ENCODE data around the gene RBM12. TPM values are rescaled to one million over a fixed set of nuclear protein-coding genes. Genes with fewer than 3 reads are reported as not detected.

The RBM12 gene
- total RNA-seq, 1 donor from 2014 or later, result 148 TPM

DNA sequence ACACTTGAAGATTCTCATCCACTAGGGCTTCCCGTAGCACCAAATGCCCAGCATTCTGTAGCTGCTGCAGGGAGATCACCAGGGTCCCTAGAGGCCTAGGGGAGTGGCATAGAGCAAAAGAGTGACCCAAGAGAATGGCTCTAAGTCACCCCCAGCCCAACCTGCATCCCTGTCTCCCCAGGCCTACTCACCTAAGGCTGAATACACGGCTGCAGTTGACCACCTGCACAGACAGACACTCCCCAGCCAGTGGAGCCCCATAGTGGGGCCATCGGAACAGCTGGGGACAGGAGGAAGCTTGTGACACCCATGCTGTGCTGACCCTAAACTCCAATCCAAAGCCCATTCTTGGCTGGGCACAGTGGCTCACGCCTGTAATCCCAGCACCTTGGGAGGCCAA is 58.6 kb downstream of the RBM12 start:
- Mint-ChIP-seq H3K9me3 (no peaks in the 10 kb centered on the region), H3K4me3 (ENCODE audit: low read depth) (no peak overlapping the region), H3K36me3 (ENCODE audit: low read depth) (no peaks in the 10 kb centered on the region), H3K4me1 (ENCODE audit: low read depth) (peaks cover 6% of the 10 kb centered on the region), H3K27ac (no peak overlapping the region), H3K27me3 (ENCODE audit: low read depth) (peaks cover 18% of the 10 kb centered on the region)
- no peak for DNase-seq (ENCODE audit: low spot score)
- intact Hi-C loops (cut with micrococcal nuclease), result no loop called here

GRCh38 chr20:35604449-35604747 is 60.3 kb downstream of the RBM12 start:
- Mint-ChIP-seq H3K9me3 (no peaks in the 10 kb centered on the region), H3K27me3 (ENCODE audit: low read depth) (peaks cover 29% of the 10 kb centered on the region), H3K4me1 (ENCODE audit: low read depth) (peaks cover 10% of the 10 kb centered on the region), H3K27ac (no peak overlapping the region), H3K36me3 (ENCODE audit: low read depth) (no peaks in the 10 kb centered on the region), H3K4me3 (ENCODE audit: low read depth) (no peak overlapping the region)
- DNase-seq (ENCODE audit: low spot score), result no peak
- intact Hi-C loops (cut with micrococcal nuclease), result loop anchor here (5.0 kb wide), 2 partner anchors 93 to 348 kb away; partner anchors contain the start of genes NFS1, ROMO1 and SCAND1

DNA sequence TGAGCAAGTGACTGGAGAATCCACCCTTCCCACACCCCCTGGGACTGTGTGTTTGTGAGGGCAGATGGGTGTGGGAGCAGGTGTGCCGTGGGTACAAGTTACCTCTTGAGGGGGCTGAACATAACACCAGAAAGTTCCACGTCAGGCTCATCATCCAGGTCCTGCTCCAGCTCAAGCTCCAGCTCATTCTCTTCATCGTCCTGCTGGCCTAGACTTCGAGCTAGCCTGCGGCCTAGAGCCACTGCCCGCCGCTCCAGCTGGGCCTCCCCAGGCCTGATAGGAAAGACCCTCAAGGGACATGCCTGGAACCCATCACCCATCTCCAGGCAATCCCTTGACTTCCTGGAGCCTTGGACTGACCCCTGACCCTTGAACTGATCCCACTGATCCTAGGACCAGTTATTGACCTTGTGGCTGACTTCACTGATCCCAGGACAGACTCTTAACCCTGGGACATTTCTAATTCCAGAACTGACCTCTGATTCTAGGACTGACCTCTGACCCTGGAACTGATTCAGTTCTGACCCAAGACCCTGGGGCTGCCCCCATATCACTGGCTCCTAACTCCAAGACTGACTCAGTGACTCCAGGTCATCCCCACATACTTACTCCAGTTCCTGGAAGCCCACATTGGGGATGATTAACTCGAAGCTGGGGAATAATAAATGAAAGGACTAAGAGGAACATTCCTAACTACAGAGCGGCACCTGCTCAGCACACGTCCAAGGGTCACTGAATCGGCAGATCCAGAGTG is 60.8 kb downstream of the RBM12 start:
- H3K4me3 Mint-ChIP-seq (ENCODE audit: low read depth), result no peak overlapping the region
- H3K9me3 Mint-ChIP-seq, result no peaks in the 10 kb centered on the region
- peaks cover 32% of the 10 kb centered on the region for H3K27me3 Mint-ChIP-seq (ENCODE audit: low read depth)
- no peak overlapping the region for H3K27ac Mint-ChIP-seq
- DNase-seq (ENCODE audit: low spot score), result no peak
- peaks cover 10% of the 10 kb centered on the region for H3K4me1 Mint-ChIP-seq (ENCODE audit: low read depth)
- H3K36me3 Mint-ChIP-seq (ENCODE audit: low read depth), result no peaks in the 10 kb centered on the region
- intact Hi-C loops (cut with micrococcal nuclease), result loop anchor here (5.0 kb wide), 2 partner anchors 93 to 348 kb away; partner anchors contain the start of genes NFS1, ROMO1 and SCAND1

- no peaks in the 10 kb centered on the region for H3K9me3 Mint-ChIP-seq
- peak overlapping the region; percentile 27 for H3K4me3 Mint-ChIP-seq (ENCODE audit: low read depth)
- no peaks in the 10 kb centered on the region for H3K36me3 Mint-ChIP-seq (ENCODE audit: low read depth)
- DNase-seq (ENCODE audit: low spot score), result no peak
- peaks cover 10% of the 10 kb centered on the region for H3K4me1 Mint-ChIP-seq (ENCODE audit: low read depth)
- intact Hi-C loops (cut with micrococcal nuclease), result loop anchor here (5.0 kb wide), 2 partner anchors 94 to 349 kb away; partner anchors contain the start of genes NFS1, ROMO1 and SCAND1
- H3K27ac Mint-ChIP-seq, result no peak overlapping the region
- H3K27me3 Mint-ChIP-seq (ENCODE audit: low read depth), result peaks cover 38% of the 10 kb centered on the region
These were observed 61.7 kb downstream of the RBM12 start for GRCh38 chr20:35602851-35603495.

- no peaks in the 10 kb centered on the region for H3K36me3 Mint-ChIP-seq (ENCODE audit: low read depth)
- H3K4me3 Mint-ChIP-seq (ENCODE audit: low read depth), result no peak overlapping the region
- H3K27ac Mint-ChIP-seq, result no peak overlapping the region
- DNase-seq (ENCODE audit: low spot score), result no peak
- intact Hi-C loops (cut with micrococcal nuclease), result loop anchor here (5.0 kb wide), 2 partner anchors 95 to 350 kb away; partner anchors contain the start of genes NFS1, ROMO1 and SCAND1
- no peaks in the 10 kb centered on the region for H3K9me3 Mint-ChIP-seq
- peaks cover 10% of the 10 kb centered on the region for H3K4me1 Mint-ChIP-seq (ENCODE audit: low read depth)
- H3K27me3 Mint-ChIP-seq (ENCODE audit: low read depth), result peaks cover 46% of the 10 kb centered on the region
These were observed 62.7 kb downstream of the RBM12 start for GRCh38 chr20:35601990-35602389.

DNA sequence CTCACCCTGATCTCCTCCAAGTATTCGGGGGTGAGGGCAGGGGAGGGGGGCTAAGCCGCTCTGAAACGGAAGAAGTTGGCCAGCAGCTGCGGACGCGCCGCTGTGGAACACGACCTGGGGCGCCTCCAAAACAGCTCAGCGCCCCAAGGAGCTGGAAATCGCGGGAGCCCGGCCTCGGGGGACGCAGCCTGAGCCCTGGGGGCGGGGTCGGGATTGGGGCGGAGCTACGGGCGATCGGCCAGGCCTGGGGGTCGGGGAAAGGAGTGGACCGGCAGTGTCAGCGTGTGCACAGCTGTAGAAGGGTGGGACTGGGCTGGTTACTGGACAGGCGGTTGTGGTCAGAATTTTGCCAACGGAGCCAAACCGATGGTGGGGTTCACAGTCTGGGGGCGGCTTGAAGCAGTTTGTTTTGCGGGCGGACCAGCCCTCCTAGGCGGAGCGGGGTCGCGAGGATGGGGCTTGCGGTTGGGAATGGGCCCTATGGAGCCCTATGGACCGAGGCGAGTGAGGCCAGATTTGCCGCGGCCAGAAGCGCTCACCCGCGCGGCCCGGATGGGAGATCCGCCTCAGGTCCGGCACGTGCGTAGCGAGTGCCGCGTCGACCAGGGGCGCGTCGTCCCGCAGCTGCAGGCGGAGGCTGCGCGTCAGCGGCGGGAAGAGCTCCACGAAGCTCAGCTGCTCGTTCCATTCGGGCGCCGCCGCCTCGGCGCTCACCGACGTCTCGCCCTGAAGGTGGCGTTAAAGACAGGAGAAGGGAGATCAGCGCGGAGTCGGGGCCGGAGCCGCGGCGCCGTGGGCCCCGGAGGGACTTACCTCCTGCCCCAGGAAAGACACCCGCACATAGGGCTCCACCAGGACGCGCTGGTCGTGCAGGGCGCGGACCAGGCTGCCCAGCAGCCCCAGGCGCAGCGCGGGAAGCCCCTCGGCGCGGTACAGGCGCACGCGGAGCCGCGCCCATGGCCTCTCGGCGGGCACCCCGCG is 63.4 kb downstream of the RBM12 start:
- Mint-ChIP-seq H3K36me3 (ENCODE audit: low read depth) (no peaks in the 10 kb centered on the region), H3K4me3 (ENCODE audit: low read depth) (peak overlapping the region; percentile 71), H3K27ac (no peak overlapping the region), H3K27me3 (ENCODE audit: low read depth) (peaks cover 52% of the 10 kb centered on the region), H3K4me1 (ENCODE audit: low read depth) (peaks cover 10% of the 10 kb centered on the region), H3K9me3 (no peaks in the 10 kb centered on the region)
- intact Hi-C loops (cut with micrococcal nuclease), result loop anchor here (5.0 kb wide), 2 partner anchors 96 to 351 kb away; partner anchors contain the start of genes NFS1, ROMO1 and SCAND1
- DNase-seq (ENCODE audit: low spot score), result peak; percentile 74

- H3K27me3 Mint-ChIP-seq (ENCODE audit: low read depth), result peaks cover 52% of the 10 kb centered on the region
These were observed 64.3 kb downstream of the RBM12 start for GRCh38 chr20:35600176-35600992.

DNA sequence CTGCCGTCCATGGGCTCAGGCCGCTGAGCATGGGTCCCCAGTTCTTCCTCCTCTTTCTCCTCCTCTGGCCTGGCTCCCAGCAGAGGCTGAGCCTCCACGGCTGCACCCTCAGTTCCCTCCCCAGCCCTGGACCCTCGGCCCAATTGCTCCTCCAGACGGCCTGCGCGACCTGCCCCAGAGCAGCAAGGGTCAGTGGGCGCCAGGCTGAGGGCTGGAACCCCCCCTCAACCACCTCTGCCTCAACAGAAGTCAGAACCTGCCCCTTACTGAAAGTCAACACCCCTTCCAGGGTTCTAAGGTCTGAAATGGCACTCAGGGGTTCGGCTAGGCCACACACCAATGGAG is 65.0 kb downstream of the RBM12 start:
- intact Hi-C loops (cut with micrococcal nuclease), result loop anchor here (5.0 kb wide), 2 partner anchors 98 to 353 kb away; partner anchors contain the start of genes NFS1, ROMO1 and SCAND1
- Mint-ChIP-seq H3K27ac (no peak overlapping the region), H3K4me3 (ENCODE audit: low read depth) (no peak overlapping the region), H3K27me3 (ENCODE audit: low read depth) (peaks cover 52% of the 10 kb centered on the region), H3K4me1 (ENCODE audit: low read depth) (peaks cover 10% of the 10 kb centered on the region), H3K9me3 (no peaks in the 10 kb centered on the region), H3K36me3 (ENCODE audit: low read depth) (no peaks in the 10 kb centered on the region)
- DNase-seq (ENCODE audit: low spot score), result no peak

More at GRCh38 chr20:35600176-35600992, 64.3 kb downstream of the RBM12 start:
- peaks cover 10% of the 10 kb centered on the region for H3K4me1 Mint-ChIP-seq (ENCODE audit: low read depth)
- intact Hi-C loops (cut with micrococcal nuclease), result loop anchor here (5.0 kb wide), 2 partner anchors 97 to 352 kb away; partner anchors contain the start of genes NFS1, ROMO1 and SCAND1
- H3K27ac Mint-ChIP-seq, result no peak overlapping the region
- DNase-seq (ENCODE audit: low spot score), result no peak
- no peaks in the 10 kb centered on the region for H3K9me3 Mint-ChIP-seq
- no peaks in the 10 kb centered on the region for H3K36me3 Mint-ChIP-seq (ENCODE audit: low read depth)
- H3K4me3 Mint-ChIP-seq (ENCODE audit: low read depth), result peak overlapping the region; percentile 71

Other genes starting within 250 kb of the RBM12 start
- not detected in 2 replicates for gene GDF5, start 226.7 kb downstream of the RBM12 start, total RNA-seq
- 51.0 and 54.6 TPM in 2 replicates for gene CEP250, start 209.3 kb downstream of the RBM12 start, total RNA-seq
- gene C20orf173, start 135.2 kb downstream of the RBM12 start, total RNA-seq, result not detected in 2 replicates
- 141 and 143 TPM in 2 replicates for gene ERGIC3, start 122.8 kb downstream of the RBM12 start, total RNA-seq
- 6.9 and 11.8 TPM in 2 replicates for gene SPAG4, start 49.1 kb downstream of the RBM12 start, total RNA-seq
- gene CPNE1, start within 50 bp of the RBM12 start, total RNA-seq, result 342 and 347 TPM in 2 replicates
- 39.1 and 39.8 TPM in 2 replicates for gene NFS1, start 34.5 kb upstream of the RBM12 start, total RNA-seq
- gene ROMO1, start 34.5 kb upstream of the RBM12 start, total RNA-seq, result 93.0 and 98.4 TPM in 2 replicates
- gene RBM39, start 77.4 kb upstream of the RBM12 start, total RNA-seq, result 358 and 360 TPM in 2 replicates
- gene PHF20, start 107.1 kb upstream of the RBM12 start, total RNA-seq, result 55.1 and 64.3 TPM in 2 replicates

Data from activated T-helper 2 cell treated with anti-CD3 and anti-CD28 coated beads, Interferon-gamma antibody, Interleukin-2, Interleukin-4, amounts not matched to agents 10 μg/mL and 5 μg/mL and 100 μg/mL, durations not matched to agents 14 hours and 24 hours and 36 hours (primary cell).